MM.1S (cell line): ENCODE measurements around the gene RELL1.

Experiments
- DNase-seq: peaks from one replicate; pipeline ENCODE4 v3.0.0-alpha.2; 2015
- H2AFZ ChIP-seq: fragments of 300-600 bp; sonication (generic); 2 replicates; pipeline ENCODE4 v1.6.0; 2016; ENCODE audit warnings: antibody characterized with exemption, low read length
- H3F3A ChIP-seq: fragments of 300-600 bp; sonication (generic); 2 replicates; pipeline ENCODE4 v1.6.1; 2016; ENCODE audit warnings: mild to moderate bottlenecking, antibody characterized with exemption, low read length, moderate library complexity, mixed read lengths; ENCODE audit not compliant: insufficient read depth
- H3K27ac ChIP-seq: fragments of 300-600 bp; sonication (generic); 2 replicates; pipeline ENCODE4 v1.5.1; 2016; ENCODE audit warnings: mild to moderate bottlenecking, low read length
- H3K27me3 ChIP-seq: fragments of 300-600 bp; sonication (generic); replicated peaks from 2 replicates; pipeline ENCODE4 v1.6.0; 2016; ENCODE audit warnings: low read length; ENCODE audit not compliant: insufficient read depth
- H3K36me3 ChIP-seq: fragments of 300-600 bp; sonication (generic); replicated peaks from 2 replicates; pipeline ENCODE4 v1.6.1; 2016; ENCODE audit warnings: mild to moderate bottlenecking, low read length, mixed read lengths; ENCODE audit not compliant: insufficient read depth
- H3K4me1 ChIP-seq: fragments of 300-600 bp; sonication (generic); 2 replicates; pipeline ENCODE4 v1.6.1; 2016; ENCODE audit warnings: low read length, mixed read lengths
- H3K4me2 ChIP-seq: fragments of 300-600 bp; sonication (generic); 2 replicates; pipeline ENCODE4 v1.6.0; 2016; ENCODE audit warnings: low read depth, low read length
- H3K4me3 ChIP-seq: fragments of 300-600 bp; sonication (generic); 2 replicates; pipeline ENCODE4 v1.5.1; 2016; ENCODE audit warnings: low read length, mixed read lengths
- H3K79me2 ChIP-seq: fragments of 300-600 bp; sonication (generic); 2 replicates; pipeline ENCODE4 v1.6.1; 2016; ENCODE audit warnings: mixed run types, low read length, mixed read lengths
- H3K9ac ChIP-seq: fragments of 300-600 bp; sonication (generic); 2 replicates; pipeline ENCODE4 v1.6.1; 2016; ENCODE audit warnings: low read length, mixed read lengths
- H3K9me2 ChIP-seq: fragments of 300-600 bp; sonication (generic); replicated peaks from 2 replicates; pipeline ENCODE4 v1.6.1; 2016; ENCODE audit warnings: mild to moderate bottlenecking, low read length, mixed read lengths; ENCODE audit not compliant: insufficient read depth
- H3K9me3 ChIP-seq: fragments of 300-600 bp; sonication (generic); replicated peaks from 2 replicates; pipeline ENCODE4 v1.6.1; 2016; ENCODE audit warnings: mild to moderate bottlenecking, low read length, mixed read lengths; ENCODE audit not compliant: insufficient read depth
- H4K20me1 ChIP-seq: fragments of 300-600 bp; sonication (generic); 2 replicates; pipeline ENCODE4 v1.6.1; 2016; ENCODE audit warnings: mild to moderate bottlenecking, low read length, moderate library complexity, mixed read lengths; ENCODE audit not compliant: insufficient read depth
- EZH2 ChIP-seq: fragments of 300-600 bp; sonication (generic); optimal IDR thresholded peaks from 2 replicates; pipeline ENCODE3; 2017; ENCODE audit warnings: low read depth, mild to moderate bottlenecking, antibody characterized with exemption, low read length, mixed read lengths
- EZH2phosphoT487 ChIP-seq: fragments of 300-600 bp; sonication (generic); IDR thresholded peaks from 2 replicates; pipeline ENCODE4 v1.6.1; 2018; ENCODE audit warnings: antibody characterized with exemption, low read length
- TF ChIP-seq, protein P1 (sequence below): fragments of 300-600 bp; sonication (generic); IDR thresholded peaks from 2 replicates; pipeline ENCODE4 v1.5.1; 2016; ENCODE audit warnings: antibody characterized with exemption, low read length, mixed read lengths

The RELL1 gene

DNA sequence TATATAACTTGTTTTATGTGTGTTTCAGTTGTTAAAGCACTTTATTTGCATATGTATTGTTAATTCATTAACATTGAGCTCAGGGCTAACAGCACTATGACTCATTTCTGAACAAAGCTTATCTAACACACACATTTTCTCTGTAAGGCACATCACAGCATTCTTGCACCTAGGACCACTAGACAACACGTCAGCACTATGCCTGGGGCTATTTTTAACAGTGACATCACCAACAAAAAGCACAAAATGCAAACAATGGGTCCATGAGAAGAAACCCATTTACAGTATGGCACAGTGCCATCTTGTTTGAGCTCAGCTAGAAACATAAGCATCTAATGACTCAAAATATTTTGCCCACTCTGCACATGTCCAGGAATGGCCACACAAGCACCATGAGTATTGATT lies 124.4 kb downstream of the RELL1 start:
- no peak for DNase-seq
- Histone ChIP-seq H3K4me3 (no peak overlapping the region), H3K9ac (no peak overlapping the region), H3K27me3 (no peaks in the 10 kb centered on the region), H3K79me2 (no peaks in the 10 kb centered on the region), H2AFZ (no peak overlapping the region), H3K4me1 (no peaks in the 10 kb centered on the region), H3K4me2 (no peak overlapping the region), H3K36me3 (no peaks in the 10 kb centered on the region), H3F3A (no peaks in the 10 kb centered on the region), H4K20me1 (no peaks in the 10 kb centered on the region), H3K27ac (no peak overlapping the region), H3K9me3 (no peaks in the 10 kb centered on the region), H3K9me2 (no peaks in the 10 kb centered on the region)
- TF ChIP-seq EZH2phosphoT487 (no peak), EZH2 (no peak)
- TF ChIP-seq, protein P1, sequence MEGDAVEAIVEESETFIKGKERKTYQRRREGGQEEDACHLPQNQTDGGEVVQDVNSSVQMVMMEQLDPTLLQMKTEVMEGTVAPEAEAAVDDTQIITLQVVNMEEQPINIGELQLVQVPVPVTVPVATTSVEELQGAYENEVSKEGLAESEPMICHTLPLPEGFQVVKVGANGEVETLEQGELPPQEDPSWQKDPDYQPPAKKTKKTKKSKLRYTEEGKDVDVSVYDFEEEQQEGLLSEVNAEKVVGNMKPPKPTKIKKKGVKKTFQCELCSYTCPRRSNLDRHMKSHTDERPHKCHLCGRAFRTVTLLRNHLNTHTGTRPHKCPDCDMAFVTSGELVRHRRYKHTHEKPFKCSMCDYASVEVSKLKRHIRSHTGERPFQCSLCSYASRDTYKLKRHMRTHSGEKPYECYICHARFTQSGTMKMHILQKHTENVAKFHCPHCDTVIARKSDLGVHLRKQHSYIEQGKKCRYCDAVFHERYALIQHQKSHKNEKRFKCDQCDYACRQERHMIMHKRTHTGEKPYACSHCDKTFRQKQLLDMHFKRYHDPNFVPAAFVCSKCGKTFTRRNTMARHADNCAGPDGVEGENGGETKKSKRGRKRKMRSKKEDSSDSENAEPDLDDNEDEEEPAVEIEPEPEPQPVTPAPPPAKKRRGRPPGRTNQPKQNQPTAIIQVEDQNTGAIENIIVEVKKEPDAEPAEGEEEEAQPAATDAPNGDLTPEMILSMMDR = no peak

- Histone ChIP-seq H3K9me3 (no peaks in the 10 kb centered on the region), H3K79me2 (no peaks in the 10 kb centered on the region), H3K9me2 (no peaks in the 10 kb centered on the region), H3K27me3 (no peaks in the 10 kb centered on the region), H4K20me1 (no peaks in the 10 kb centered on the region), H3K4me1 (no peaks in the 10 kb centered on the region), H2AFZ (no peak overlapping the region), H3K27ac (no peak overlapping the region), H3K36me3 (no peaks in the 10 kb centered on the region), H3K4me3 (no peak overlapping the region), H3K9ac (no peak overlapping the region), H3K4me2 (no peak overlapping the region), H3F3A (no peaks in the 10 kb centered on the region)
- no peak for DNase-seq
- TF ChIP-seq EZH2phosphoT487 (no peak), EZH2 (no peak)
- TF ChIP-seq, protein P1 = no peak
These were observed 124.9 kb downstream of the RELL1 start for GRCh38 chr4:37561196-37561802.
